Stimulated activated CD8-positive, alpha-beta memory T cell treated with anti-CD3 and anti-CD28 coated beads, Interleukin-4, amount 100 ng/mL, for 48 hours (primary cell): Measurements from ENCODE around the gene CERS2.

Source experiments
- DNase-seq: peaks from one replicate; pipeline ENCODE4 v3.0.0-alpha.2; 2020

The CERS2 gene

DNA sequence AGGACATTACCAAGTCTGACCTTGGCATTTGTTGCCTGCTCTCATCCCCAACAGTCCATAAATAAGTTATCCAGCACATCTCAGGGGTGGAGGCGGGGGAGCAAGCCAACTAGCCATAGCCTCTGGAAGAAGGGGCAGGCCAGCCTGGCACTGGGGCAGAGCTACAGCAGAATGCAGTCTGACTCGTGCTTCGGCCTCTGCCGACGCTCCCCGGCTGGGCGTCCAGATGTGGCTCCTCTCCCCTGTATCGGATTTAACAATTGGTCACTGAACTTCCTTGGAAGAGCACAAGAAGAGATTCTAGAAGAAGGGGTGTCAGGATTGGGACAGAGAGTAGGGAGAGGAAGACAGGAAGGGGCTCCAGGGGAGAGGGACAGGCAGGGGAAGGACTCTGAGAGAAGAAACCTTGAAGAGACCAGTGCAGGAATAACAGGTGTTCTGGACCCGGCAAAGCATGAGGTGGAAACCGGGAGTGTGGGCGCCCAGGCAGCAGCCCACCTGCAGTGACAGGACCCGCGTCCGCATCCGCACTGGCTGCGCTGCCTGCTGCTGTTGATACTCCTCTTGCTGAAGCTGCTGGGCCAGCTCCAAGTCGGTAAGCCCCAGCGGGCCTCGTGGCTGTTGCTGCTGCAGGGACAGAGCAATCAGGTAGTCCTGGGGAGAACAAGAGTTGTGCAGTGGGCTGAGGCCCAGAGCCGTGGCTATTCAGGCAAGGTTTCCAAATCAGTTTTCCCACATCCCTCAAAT is 22.7 kb upstream of the CERS2 start:
- DNase-seq, result no peak

DNA sequence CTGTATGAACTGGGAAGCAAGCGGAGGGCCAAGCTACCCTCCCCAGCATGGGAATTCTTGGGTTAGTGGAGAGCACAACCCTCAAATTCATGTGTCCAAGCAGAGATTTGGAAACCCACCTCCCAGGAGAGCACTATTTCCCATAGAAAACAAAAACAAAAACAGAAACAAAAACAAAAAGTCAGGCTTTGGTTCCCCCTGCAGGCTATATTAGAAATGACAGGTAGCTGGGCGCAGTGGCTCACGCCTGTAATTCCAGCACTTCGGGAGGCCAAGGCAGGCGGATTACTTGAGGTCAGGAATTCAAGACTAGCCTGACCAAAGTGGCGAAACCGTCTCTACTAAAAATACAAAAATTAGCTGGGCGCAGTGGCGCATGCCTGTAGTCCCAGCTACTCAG is 21.3 kb upstream of the CERS2 start:
- DNase-seq, result no peak

DNA sequence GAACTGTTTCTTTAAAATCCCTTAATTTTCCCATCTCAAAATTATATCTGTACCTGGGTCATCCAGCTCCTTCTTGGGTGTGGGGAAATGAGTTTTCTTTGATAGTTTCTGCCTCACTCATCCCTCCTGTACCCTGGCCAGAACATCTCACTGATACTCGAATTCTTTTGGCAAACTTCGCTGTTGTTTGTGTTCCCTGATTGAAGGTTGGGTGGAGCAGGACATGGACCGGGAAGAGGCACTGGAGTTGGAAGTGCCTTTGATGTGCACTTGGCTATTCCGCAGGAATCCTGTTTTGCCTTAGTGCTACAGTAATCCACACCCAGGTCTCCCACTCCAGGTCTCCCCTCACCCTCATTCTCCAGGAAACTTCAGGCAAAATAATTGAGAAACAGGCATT is 20.8 kb upstream of the CERS2 start:
- DNase-seq, result no peak

DNA sequence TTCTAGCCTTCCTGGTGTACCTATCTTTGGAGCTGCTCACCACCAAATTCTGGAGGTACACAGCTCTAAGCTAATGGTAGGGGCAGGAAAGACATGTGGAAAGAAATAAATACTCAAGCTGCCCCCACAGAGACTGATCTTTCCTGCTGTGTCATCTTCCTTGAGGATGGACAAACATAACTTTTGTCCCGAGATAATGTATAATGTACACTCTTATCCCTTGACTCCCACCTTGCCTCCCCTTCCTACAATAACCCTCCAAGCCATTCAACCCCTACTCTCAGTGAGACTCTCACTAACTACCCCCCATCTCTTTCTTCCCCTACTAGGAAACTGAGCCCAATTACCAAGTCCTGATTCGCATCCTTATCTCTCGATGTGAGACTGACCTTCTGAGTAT is 19.6 kb upstream of the CERS2 start:
- DNase-seq, result no peak

DNA sequence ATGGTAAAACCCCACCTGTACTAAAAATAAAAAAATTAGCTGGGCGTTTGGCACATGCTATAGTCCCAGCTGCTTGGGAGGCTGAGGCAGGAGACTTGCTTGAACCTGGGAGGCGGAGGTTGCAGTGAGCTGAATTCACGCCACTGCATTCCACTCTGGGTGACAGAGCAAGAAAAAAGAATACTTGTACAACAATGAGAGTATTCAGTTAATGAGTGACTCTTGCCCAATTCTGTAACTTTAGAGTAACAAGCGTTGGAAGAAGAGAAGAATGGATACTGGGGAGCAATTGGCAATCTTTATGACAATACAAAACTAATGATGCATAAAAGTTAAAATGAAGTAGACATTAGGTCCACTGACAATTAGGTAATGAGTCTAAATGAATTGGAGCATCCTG is 18.0 kb upstream of the CERS2 start:
- DNase-seq, result no peak

DNA sequence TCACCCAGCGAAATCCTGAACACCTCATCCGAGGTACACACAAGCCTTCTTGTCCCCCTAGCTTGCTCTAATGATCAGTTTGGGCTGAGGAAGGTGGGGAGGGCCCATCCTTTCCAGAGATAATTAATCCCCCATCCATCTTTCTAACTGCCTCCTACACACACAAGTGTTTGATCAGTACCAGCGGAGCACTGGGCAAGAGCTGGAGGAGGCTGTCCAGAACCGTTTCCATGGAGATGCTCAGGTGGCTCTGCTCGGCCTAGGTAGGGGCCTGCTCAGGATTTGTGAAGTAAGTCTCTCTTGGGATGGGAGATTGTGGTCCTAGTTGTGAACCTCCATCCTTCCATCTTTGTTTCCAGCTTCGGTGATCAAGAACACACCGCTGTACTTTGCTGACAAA is 13.3 kb upstream of the CERS2 start:
- no peak for DNase-seq

DNA sequence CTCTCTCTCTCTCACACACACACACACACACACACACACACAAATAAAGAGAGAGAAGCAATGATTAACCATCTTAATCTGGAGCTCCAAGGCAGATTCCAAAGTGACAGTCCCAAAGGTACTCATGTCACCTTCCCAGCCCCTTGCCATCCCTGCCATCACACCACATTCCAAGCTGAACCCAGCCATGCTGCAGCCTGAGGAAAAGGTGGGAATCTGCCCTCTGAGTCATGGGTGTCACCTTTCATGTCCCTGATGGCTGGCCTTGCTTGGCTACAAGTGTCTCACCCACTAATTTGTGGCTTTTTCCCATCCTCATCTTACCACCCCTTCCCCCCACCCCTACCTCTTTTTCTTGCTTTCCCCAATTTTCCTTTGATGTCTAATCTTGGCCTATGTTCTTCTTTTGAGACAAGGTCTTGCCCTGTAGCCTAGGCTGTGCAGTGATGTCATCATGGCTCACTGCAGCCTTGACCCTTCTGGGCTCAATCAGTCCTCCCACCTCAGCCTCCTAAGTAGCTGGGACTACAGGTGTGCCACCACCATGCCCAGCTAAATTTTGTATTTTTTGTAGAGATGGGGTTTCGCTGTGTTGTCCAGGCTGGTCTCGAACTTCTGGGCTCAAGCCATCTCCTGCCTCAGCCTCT is 10.7 kb upstream of the CERS2 start:
- no peak for DNase-seq

DNA sequence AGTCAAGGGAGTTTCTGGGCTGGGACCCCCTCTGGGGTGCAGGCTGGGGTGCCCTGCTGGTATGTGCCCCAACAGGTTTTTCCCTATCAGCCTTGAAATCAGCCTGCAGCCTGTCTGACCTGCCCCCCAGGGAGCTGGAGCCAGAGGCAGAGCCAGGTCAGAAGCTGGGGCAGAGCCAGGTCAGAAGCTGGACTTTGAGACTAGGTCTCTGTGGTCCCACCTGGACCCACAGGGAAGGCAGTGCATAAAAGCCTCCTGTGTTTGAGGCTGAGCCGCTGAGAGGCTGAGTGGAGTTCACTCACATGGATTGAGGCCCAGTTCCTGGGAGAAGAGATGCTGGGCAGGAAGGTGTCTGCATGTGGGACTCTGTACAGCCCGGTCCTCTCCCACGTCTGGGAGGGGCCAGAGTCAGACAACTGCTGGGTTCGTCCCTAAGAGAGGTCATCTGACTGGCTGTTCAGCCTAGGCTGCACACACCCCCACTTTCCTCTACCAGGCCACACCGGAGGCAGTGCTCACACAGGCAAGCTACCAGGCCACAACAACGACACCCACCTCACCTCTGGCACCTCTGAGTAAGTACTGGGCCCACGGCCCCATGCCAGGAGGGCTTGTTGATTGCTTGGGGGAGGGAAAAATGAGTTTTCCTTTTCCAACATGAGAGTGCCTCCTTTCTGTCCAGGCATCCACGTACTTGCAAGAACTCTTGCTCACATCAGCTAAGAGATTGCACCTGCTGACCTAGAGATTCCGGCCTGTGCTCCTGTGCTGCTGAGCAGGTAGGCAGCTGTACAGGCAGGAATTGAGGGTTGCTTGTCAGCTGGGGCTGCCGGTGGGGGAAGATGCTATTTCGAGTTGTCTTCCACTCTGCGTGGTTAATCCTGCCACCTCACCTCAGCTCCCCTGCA is 7.4 kb upstream of the CERS2 start, which contains the start of gene ANXA9:
TSS of gene ANXA9 (plus strand) at position 488 of the 908 bp plus-strand sequence. CDS start 814 bp downstream, outside the sequence.
- DNase-seq, result no peak

DNA sequence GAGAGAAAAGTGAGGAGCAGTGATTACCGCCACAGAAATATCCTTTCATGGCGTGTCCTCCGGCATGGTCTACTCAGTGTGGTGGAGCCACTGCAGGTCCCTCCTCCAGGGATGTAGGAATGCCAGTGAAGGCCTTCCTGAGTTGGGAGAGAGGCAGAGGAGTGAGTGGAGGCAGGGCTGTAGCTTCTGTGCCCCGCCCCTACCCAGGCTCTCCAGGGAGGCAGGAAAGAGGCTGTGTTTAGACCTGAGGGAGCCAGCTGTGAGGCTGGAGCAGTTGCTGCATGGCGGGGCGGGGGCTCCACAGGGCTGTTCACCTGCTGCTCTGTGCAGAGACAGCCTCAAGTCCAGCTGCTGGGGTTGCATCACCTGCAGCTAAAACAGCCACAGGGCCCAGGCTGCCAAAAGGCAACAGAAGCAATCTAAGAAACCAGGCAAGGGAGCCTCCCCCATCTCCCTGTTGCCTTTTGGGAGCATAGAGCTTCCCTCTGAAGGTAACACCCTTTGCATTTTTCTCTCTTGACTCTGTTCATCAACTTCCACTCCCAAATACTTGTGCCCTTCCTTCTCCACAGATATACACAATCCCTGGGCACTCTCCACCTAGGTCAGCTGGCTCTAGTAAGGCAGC is 6.7 kb upstream of the CERS2 start:
- no peak for DNase-seq

DNA sequence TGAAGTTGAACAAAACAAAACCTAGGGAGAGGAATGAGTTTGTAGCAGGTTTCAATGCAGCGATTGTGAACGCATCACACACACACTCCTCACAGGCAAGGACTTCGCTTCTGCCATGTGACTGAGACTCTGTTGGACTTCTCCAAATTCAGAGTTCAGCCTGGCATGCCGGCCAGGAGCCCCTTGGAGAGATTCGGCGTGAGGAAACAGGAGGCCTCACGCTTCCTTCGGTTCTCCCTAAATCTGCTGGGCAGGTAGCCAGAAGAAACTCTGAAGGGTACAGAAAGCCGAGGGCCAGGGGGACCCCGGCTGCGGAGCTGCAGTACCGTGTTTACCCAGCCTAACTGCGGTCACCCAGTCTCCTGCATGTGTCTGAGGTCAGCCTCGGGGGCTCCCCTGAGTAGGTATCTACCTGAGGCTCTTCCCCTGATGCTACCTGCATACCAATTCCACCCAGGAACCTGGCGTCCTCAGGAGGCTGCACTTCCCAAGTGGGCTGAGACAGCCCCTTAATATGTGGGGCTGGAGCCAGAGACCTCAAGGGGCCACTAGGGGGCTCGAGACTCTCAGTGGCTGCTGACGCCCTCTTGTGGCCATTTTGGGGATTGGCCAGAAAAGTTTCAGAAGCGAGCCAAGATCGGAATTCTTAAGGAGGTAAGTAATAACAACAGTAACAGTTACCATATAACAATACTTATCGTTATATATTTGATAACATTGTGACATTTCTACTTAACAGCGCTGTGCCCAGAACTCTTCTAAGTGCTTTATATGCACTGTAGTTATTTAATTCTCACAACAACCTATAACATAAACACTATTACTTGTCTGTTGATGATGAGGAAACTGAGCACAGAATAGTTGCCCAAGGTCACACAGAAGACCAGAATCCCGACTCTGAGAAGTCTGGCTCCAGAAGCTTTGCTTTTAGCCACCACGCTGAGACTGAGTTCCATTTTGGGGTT is 4.7 kb upstream of the CERS2 start:
- DNase-seq, result peak; percentile 94

DNA sequence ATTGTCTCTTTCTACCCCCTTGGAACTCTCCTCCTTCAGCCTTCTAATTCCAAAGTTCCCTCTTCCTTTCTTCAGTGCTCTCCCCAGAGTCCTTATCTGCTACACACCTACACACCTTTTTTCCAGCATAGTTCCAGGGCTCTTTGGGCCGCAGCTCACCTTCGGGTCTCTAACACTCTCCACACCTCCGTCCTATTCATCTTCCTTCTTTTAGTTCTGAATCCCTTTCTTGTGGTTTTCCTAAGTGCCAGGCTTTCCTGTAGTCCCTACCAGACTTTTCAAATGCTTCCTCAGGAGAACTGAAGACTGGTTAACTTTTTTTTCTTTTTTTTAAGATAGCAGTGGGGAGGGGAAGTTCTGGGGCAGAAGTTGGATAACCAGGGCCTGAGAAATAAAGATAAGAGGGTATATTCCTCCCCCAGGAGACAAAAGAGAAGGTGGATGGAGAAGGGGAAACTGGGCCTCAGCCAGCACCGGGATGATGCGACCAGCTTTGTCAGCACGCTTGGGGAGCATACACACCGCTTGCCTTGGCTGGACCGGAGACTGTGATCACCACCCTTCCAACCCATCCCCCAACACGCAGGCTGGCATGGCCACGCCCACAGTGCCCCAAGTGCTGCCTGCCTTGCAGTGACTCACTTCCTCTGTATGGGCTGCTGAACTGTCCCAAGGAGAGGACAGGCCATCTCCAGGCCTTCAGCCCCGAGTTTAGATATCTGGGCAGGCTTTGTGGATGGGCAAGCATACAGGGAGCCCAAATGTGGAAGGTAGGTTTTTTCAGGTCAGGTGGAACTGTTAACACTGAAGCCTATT is 2.5 kb upstream of the CERS2 start:
- peak; percentile 86 for DNase-seq

DNA sequence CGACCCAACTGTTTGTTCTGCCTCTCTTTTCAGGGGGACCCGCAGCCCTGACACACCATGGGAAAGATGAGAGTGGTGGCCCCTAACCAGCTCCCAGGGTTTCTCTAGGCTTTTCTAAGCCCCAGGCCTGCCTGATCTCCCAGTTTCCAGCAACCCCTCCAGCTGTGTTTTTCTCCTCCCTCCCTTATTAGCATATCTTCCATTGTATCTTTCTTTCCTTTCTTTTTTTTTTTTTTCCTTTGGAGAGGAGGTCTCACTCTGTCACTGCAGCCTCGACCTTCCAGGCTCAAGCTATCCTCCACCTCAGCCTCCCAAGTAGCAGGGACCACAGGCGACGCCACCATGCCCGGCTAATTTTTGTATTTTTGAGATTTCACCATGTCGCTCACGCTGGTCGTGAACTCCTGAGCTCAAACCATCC is 1.8 kb upstream of the CERS2 start:
- DNase-seq, result no peak

DNA sequence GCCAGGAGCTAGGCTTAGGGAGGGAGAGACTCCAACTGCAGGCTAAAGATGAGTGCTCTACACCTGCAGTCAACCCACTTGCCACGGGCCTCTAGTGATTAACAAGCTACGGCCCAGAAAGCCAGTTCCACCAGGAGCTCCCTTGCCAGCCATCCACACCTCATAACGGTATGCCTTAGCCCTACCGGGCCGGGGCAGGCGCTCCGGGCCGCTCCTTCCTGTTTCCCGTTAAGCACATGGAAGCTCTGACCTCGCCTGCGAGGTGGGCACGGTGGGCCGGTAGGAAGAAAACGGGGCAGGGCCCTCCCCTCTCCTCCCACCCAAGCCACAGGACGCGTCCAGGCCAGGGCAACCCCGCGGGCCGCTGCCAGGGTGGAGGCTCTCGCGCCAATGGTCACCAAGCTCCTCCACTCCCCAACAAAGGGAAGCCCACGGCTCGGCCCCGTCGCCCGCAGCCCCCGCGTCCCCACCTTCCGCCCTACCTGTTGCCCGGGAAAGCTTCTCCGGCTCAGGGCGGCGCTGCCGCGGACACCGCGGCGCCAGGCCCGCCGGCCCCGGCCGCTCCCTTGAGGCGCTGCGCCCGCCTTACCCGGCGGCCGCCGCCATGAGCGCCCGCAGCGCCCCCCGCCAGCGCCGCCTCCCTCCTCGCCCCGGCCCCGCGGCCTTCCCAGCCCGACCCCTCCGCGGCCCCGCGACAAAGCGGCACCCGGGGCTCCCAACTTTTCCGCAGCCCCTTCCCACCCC is 627 bp downstream of the CERS2 start:
- peak; percentile 62 for DNase-seq

DNA sequence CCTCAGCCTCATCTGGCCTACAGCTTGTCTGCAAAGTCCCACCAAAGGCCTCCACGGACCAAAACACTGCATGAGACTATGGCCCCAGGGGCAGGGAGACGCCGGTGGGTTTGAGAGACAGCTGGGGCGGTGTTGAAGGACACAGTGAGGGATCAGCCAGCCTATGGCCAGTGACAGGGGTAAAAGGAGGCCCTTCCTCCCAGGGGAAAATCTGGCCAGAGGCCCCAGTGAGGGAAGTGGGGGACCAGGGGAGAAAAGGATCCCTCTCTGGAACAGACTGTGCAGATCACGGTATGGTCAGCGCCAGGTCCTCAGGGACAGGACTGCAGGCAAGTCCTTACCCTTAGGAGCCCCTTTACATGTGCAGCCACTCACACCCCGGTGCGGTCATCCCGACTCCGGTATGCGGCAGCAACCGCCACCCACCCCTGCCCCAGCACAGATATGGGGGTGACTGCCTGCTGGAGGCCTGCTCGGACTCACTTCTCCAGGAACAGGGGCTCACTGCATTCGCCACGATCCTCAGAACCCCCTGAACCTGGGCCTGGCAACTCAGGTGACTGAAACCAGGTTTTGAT is 1.3 kb downstream of the CERS2 start:
- peak; percentile 56 for DNase-seq

DNA sequence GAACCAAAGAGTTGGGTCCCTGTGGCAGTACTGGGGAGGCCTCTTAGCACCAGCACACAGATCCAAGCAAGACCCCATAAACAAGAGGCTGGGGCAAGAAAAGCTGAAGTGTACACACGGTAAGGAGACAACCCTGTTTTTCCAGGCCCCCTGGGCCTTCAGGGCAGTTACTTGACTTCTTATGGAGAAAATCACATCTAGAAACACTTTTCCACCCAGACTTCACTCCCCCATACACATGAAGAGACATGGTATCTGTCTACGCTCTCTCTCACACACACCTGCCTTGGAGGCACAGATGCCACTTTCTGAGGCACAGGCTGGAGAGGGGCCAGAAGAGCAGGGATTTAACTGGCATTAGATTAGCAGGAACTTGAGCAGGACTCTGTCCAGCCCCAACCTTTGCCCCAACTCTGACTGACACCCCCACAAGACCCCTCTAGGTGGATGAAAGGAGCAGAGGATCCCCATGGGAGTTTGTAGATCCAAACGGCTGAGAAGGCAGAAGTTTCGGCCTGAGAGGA is 2.2 kb downstream of the CERS2 start:
- DNase-seq, result no peak

DNA sequence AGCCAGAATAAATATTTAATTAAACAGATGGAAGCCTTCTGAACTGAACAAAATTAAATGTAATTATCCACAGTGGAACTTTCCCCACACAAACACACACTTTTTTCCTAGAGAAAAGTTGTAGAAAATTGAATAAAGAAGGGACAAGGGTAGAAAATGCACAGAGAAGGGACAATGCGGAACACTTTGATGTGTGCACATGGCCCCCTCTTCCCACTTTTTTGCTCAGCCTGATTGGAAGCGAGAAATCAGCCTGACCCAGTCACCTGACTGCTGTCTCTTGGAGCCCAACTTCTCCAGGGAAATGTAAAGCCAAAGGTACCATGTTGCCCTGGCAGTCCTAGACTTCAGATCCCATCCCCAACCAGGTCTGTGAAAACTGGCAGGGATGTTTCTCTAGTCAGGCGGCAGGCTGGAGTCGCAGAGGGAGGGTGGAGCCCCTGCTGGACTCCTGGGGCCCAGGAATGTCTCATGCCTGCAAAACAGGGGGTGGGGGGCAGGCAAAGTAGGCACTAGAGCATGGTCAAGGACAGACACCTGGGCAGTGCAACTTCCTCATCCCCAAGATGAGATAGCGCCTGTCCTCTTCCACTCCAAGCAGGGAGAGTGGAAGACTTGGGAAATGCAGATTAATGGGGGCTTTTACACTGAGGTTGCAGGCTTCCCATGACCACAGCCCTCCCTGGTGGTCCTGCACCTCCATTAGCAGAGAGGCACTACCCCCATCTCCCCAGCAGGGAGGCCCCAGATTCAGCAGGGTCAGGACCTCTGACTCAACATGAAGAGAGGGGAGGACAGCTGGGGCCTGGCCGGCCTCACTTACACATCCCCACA is 2.8 kb downstream of the CERS2 start:
- no peak for DNase-seq

DNA sequence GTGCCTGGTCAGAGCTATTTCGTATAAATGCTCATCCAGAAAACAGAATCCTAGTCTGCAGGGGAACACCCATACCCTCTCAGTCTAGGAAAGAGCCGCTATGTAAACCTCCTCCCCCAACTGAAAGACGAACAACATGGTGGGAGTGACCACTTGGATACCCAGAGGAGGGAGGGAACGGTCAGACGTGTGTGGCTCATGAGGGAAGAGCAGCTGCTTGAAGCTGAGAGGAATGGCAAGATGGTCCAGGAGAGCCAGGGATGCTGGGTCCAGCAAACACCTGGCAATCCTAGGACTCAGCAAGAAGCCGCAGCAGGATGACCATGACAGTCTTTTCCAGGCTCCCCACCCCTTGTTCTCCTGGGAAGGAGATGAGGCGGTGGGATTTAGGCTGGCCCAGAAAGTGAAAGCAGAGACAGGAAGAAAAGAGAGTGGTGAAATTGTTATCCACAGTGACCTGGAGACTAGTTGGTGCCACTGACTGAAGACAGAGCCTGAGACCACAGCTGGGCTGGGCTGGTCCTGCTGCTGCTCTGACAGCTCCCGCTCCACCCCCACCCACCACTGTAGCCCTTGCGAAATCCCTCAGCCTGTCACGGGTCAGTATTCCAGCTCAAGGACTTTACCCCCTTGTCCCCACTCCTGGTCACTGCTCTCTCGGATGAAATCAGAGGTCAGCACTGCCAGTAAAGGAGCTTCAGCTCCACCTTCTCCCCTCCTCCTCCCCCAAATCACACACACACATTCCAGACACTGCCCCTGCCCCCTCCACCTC is 3.6 kb downstream of the CERS2 start:
- DNase-seq, result no peak

DNA sequence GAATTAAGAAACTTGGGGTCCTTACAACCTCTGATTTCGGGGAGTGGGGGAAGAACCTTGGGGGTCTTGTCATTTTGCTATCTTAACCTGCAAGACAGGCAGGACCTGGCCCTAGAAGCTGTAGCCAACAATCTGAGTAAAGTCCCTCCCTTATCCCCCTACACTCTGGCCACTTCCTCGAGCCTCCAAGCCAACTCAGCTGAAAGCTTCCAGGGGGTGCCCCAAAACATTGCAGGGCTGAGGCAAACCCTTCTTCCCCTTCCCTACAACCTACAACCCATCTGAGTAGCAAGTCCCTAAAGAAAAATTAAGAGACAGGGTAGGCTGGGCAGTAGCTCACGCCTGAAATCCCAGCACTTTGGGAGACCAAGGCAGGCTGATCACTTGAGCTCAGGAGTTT is 5.0 kb downstream of the CERS2 start:
- no peak for DNase-seq
